K562 (cell line): ENCODE measurements around the gene PLPPR1. TPM values are rescaled to one million over a fixed set of nuclear protein-coding genes. Genes with fewer than 3 reads are reported as not detected.

Experiments used
- ATAC-seq: fragments of 200-7000 bp; cut with Tn5 transposase; 3 replicates; pipeline ENCODE4 v1.9.1; 2020; ENCODE audit warnings: moderate library complexity
- BruUV-seq: library from RNA; stranded (reverse); fragments of 400-500 nt; replicated peaks from 2 replicates; lab custom pipeline; 2021; lab: Mats Ljungman, UMichigan
- CTCF ChIA-PET: fragments of 300-600 bp; formaldehyde crosslinking; extraction: SDS; loops from one replicate; lab custom pipeline; 2021; ENCODE audit warnings: low intra/inter-chr PET ratio; lab: Yijun Ruan, JAX
- POLR2A ChIA-PET: fragments of 300-600, 350-650 bp; sonication (Branson Sonifier 250); formaldehyde crosslinking; extraction: SDS; loops from one replicate; lab custom pipeline; 2021; ENCODE audit warnings: antibody characterized with exemption, inconsistent platforms; lab: Yijun Ruan, JAX
- DNase-seq, 4 experiments: peaks; one replicate each; pipeline versions ENCODE4 v3.0.0 to v3.0.0-alpha.2; 2011 to 2018; ENCODE audit warnings: low spot score in 3 of 4, mixed read lengths in 3 of 4; ENCODE audit errors: extremely low read depth in 1 of 4
- FAIRE-seq: peaks from 2 replicates; lab custom pipeline; 2011; peaks lifted over from hg19 to GRCh38; lab: Jason Lieb, UNC
- H2AFZ ChIP-seq: 2 replicates; pipeline ENCODE4 v1.6.0; 2011; ENCODE audit warnings: low read depth, low read length, control low read depth, inconsistent platforms
- H3K27ac ChIP-seq: fragments of 200-600 bp; 3 replicates; pipeline ENCODE4 v1.8.0; 2011; ENCODE audit warnings: low read depth, mild to moderate bottlenecking, control low read depth, inconsistent platforms, low read length, moderate library complexity, mixed read lengths; ENCODE audit errors: extremely low read depth
- H3K27me3 ChIP-seq, 2 experiments: fragments of 300-600 bp in 1 of 2; 2 replicates in 1 of 2; 3 replicates in 1 of 2; pipeline versions ENCODE4 v1.6.0 to v1.8.0; 2011; ENCODE audit warnings: inconsistent platforms in 2 of 2, low read length in 2 of 2, mild to moderate bottlenecking in 1 of 2, mixed read lengths in 1 of 2, moderate library complexity in 1 of 2; ENCODE audit not compliant: control insufficient read depth in 2 of 2, insufficient read depth in 2 of 2
- H3K36me3 ChIP-seq: fragments of 300-600 bp; 3 replicates; pipeline ENCODE4 v1.8.0; 2011; ENCODE audit warnings: mild to moderate bottlenecking, low read length, inconsistent platforms; ENCODE audit not compliant: control insufficient read depth, insufficient read depth
- H3K4me1 ChIP-seq, 2 experiments: fragments of 200-600 bp in 1 of 2; replicated peaks in 1 of 2; 2 replicates in 1 of 2; 3 replicates in 1 of 2; pipeline versions ENCODE4 v1.5.1 to v1.8.0; 2011; ENCODE audit warnings: inconsistent platforms in 2 of 2, low read length in 2 of 2, mild to moderate bottlenecking in 1 of 2, mixed read lengths in 1 of 2, moderate library complexity in 1 of 2; ENCODE audit not compliant: control insufficient read depth in 2 of 2, insufficient read depth in 2 of 2
- H3K4me2 ChIP-seq: 2 replicates; pipeline ENCODE4 v1.6.1; 2011; ENCODE audit warnings: low read length, control low read depth, inconsistent platforms, mixed read lengths; ENCODE audit not compliant: insufficient read depth
- H3K4me3 ChIP-seq: fragments of 200-600 bp; sonication (generic), shearing (Covaris generic); 2 replicates; pipeline ENCODE4 v1.5.1; 2016; ENCODE audit warnings: control low read depth, inconsistent platforms
- H3K79me2 ChIP-seq: fragments of 200-600 bp; 3 replicates; pipeline ENCODE4 v1.8.0; 2011; ENCODE audit warnings: low read length, inconsistent platforms; ENCODE audit not compliant: control insufficient read depth, insufficient read depth
- H3K9ac ChIP-seq, 2 experiments: 2 replicates each; pipeline versions ENCODE4 v1.6.0 to v1.6.1; 2011; ENCODE audit warnings: low read depth in 2 of 2, low read length in 2 of 2, control low read depth in 1 of 2, inconsistent platforms in 1 of 2, mild to moderate bottlenecking in 1 of 2, mixed read lengths in 1 of 2; ENCODE audit not compliant: insufficient read depth in 1 of 2
- H3K9me1 ChIP-seq: one replicate; pipeline ENCODE4 v1.6.0; 2011; ENCODE audit warnings: inconsistent platforms, mild to moderate bottlenecking, low read length, moderate library complexity; ENCODE audit not compliant: control insufficient read depth, insufficient read depth
- H3K9me3 ChIP-seq: replicated peaks from 2 replicates; pipeline ENCODE4 v1.5.1; 2011; ENCODE audit warnings: low read depth, low read length, inconsistent platforms; ENCODE audit not compliant: control insufficient read depth, insufficient read depth
- H4K20me1 ChIP-seq: replicated peaks from 2 replicates; pipeline ENCODE4 v1.6.1; 2011; ENCODE audit warnings: low read length, inconsistent platforms, mixed read lengths; ENCODE audit not compliant: control insufficient read depth, insufficient read depth
- BRF1 ChIP-seq: IDR thresholded peaks from 3 replicates; pipeline ENCODE4 v1.6.1; 2011; ENCODE audit warnings: borderline replicate concordance, mild to moderate bottlenecking; ENCODE audit not compliant: insufficient read length; ENCODE audit errors: extremely low read depth
- C11orf30 ChIP-seq: fragments of 450-650 bp; IDR thresholded peaks from 2 replicates; pipeline ENCODE4 v1.6.1; 2016; ENCODE audit warnings: low read depth, mild to moderate bottlenecking
- HDAC3 ChIP-seq: fragments of 450-650 bp; IDR thresholded peaks from 2 replicates; pipeline ENCODE4 v1.6.1; 2018; ENCODE audit warnings: borderline replicate concordance, mild to moderate bottlenecking, moderate library complexity; ENCODE audit not compliant: partially characterized antibody
- HNRNPL ChIP-seq: fragments of 200-400 bp; formaldehyde crosslinking; IDR thresholded peaks from 2 replicates; pipeline ENCODE4 v1.6.1; 2017; ENCODE audit warnings: low read depth, mild to moderate bottlenecking, low read length
- HOXB6 ChIP-seq: fragments of 250-450 bp; sonication (Bioruptor Pico); IDR thresholded peaks from 2 replicates; pipeline ENCODE4 v1.5.1; 2022; ENCODE audit warnings: mild to moderate bottlenecking, borderline replicate concordance
- PCBP1 ChIP-seq: fragments of 200-400 bp; formaldehyde crosslinking; IDR thresholded peaks from 2 replicates; pipeline ENCODE4 v1.6.1; 2018; ENCODE audit warnings: mild to moderate bottlenecking, low read depth, low read length; ENCODE audit not compliant: poor library complexity, severe bottlenecking
- PURB ChIP-seq: sonication (generic); formaldehyde crosslinking; IDR thresholded peaks from 2 replicates; pipeline ENCODE4 v1.9.0; 2021; ENCODE audit warnings: low read depth, mild to moderate bottlenecking, missing genetic modification reagents
- SAP30 ChIP-seq: fragments of 200-600 bp; sonication (generic); IDR thresholded peaks from 2 replicates; pipeline ENCODE4 v1.6.1; 2012; ENCODE audit warnings: borderline replicate concordance, low read depth, mild to moderate bottlenecking, moderate library complexity, low read length, control low read depth, inconsistent platforms; ENCODE audit not compliant: insufficient read depth, poor library complexity, severe bottlenecking
- YY1 ChIP-seq, 3 experiments: IDR thresholded peaks; 2 replicates each; pipeline ENCODE4 v1.6.1; 2011; ENCODE audit warnings: low read length in 2 of 3, mild to moderate bottlenecking in 2 of 3, moderate library complexity in 2 of 3, borderline replicate concordance in 1 of 3, control low read depth in 1 of 3, low read depth in 1 of 3; ENCODE audit not compliant: insufficient read depth in 3 of 3, insufficient replicate concordance in 2 of 3, control insufficient read depth in 1 of 3, insufficient read length in 1 of 3; ENCODE audit errors: extremely low read depth in 1 of 3
- ZNF444 ChIP-seq: fragments of 250-450 bp; sonication (Bioruptor Pico); IDR thresholded peaks from 2 replicates; pipeline ENCODE4 v1.4.0; 2020; ENCODE audit warnings: mild to moderate bottlenecking, moderate library complexity
- ZNF584 ChIP-seq: fragments of 200-800 bp; sonication (Bioruptor generic); IDR thresholded peaks from 2 replicates; pipeline ENCODE4 v1.6.1; 2016; ENCODE audit warnings: low read depth, mild to moderate bottlenecking, missing genetic modification characterization, missing compliant biosample characterization
- ZNF766 ChIP-seq: fragments of 200-800 bp; sonication (Bioruptor generic); conservative IDR thresholded peaks from 2 replicates; pipeline ENCODE4 v1.6.1; 2016; ENCODE audit warnings: missing genetic modification characterization, missing compliant biosample characterization
- WGBS: fragments of 100-300 bp; shearing (Covaris generic); methylation state at CpG from one replicate; pipeline ENCODE4 v1.1.6; 2016; ENCODE audit warnings: low coverage, mixed read lengths; ENCODE audit not compliant: insufficient coverage; ENCODE audit errors: missing lambda C conversion rate; 5-methylcytosine and 5-hydroxymethylcytosine counted together
- in situ Hi-C: fragments of 300-500 bp; cut with MboI; formaldehyde crosslinking; loops from 4 replicates; pipeline ENCODE4 v1.15.0; 2018; ENCODE audit warnings: inconsistent platforms, mixed read lengths
- intact Hi-C: fragments of 100-400 bp; cut with micrococcal nuclease; formaldehyde crosslinking; loops from 2 replicates; pipeline ENCODE4 v1.14.2; 2022
- polyA plus RNA-seq, 8 experiments: library from polyadenylated mRNA; depleted of rRNA in 4 of 8; stranded (reverse) in 5 of 8; unstranded in 3 of 8; fragments of >200 nt; fragmentation: Nextera tagmentation in 2 of 8; fragmentation: Illumina TruSeq in 1 of 8; extraction: Ambion mirVana in 2 of 8; extraction: Trizol in 1 of 8; gene quantifications; 2 replicates each; pipeline versions ENCODE4 v1.2.1 to v1.2.3, GENCODE V29; 2011 to 2014; ENCODE audit warnings: inconsistent platforms in 1 of 8, missing spikeins in 1 of 8
- total RNA-seq, 7 experiments: library from RNA; depleted of rRNA in 6 of 7; stranded (reverse); fragments of >200 nt in 6 of 7; fragmentation: Illumina TruSeq in 2 of 7; extraction: Trizol in 2 of 7; gene quantifications; 2 replicates each; pipeline versions ENCODE4 v1.2.1 to v1.2.3, GENCODE V29; 2011 to 2021; ENCODE audit warnings: low replicate concordance in 1 of 7
- TF ChIP-seq, protein P1 (sequence below): sonication (generic); formaldehyde crosslinking; IDR thresholded peaks from 2 replicates; pipeline ENCODE4 v1.8.0; 2023; ENCODE audit warnings: mild to moderate bottlenecking, missing genetic modification reagents
- TF ChIP-seq, protein P2 (sequence below): sonication (generic); formaldehyde crosslinking; IDR thresholded peaks from 2 replicates; pipeline ENCODE4 v1.9.0; 2022; ENCODE audit warnings: mild to moderate bottlenecking, missing genetic modification reagents
- TF ChIP-seq, protein P3 (sequence below): fragments of 250-450 bp; sonication (Bioruptor Pico); IDR thresholded peaks from 2 replicates; pipeline ENCODE4 v1.4.0; 2020; ENCODE audit warnings: borderline replicate concordance

PLPPR1 gene
- total and polyA plus RNA-seq, 9 of the 15 experiments (the other 6 are each of a cell fraction or from before 2014, with no cell fraction given), result not detected

DNA sequence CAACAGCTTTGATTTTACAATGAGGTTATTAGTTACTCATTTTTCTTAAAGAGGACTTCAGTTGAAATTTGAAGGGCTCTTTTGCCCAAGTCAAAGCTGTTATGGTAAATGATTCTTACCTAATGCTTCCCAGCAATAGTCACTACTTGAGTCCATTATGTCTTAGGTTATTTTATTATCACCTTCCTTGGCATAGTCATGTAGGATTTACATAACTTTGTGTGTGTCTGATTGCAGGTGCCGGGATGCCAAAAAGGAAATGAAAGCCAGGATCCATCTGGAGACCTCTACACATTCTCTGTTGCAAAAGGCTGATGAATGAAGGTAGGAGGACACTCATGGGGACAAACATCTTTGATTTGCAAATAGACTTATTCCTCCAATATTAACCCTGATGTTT, 38.8 kb upstream of the PLPPR1 start (continued):
- TF ChIP-seq C11orf30 (no peak), HDAC3 (no peak), HNRNPL (no peak)

- Histone ChIP-seq H3K27me3 (no peaks in the 10 kb centered on the region), H3K4me2 (no peak overlapping the region), H3K4me1 (no peaks in the 10 kb centered on the region), H3K36me3 (no peaks in the 10 kb centered on the region), H3K9me3 (no peaks in the 10 kb centered on the region; the same call in 1 of the 2 replicates), H3K9me1 (no peaks in the 10 kb centered on the region), H3K9ac (no peak overlapping the region), H3K27ac (no peak overlapping the region), H4K20me1 (no peaks in the 10 kb centered on the region), H3K79me2 (no peaks in the 10 kb centered on the region), H3K4me3 (no peak overlapping the region), H2AFZ (no peak overlapping the region)
- CTCF ChIA-PET, result no interaction called here
- DNase-seq, result no peak
- no peak for FAIRE-seq
- no peak for ATAC-seq
- POLR2A ChIA-PET, result no interaction called here
- in situ Hi-C loops, result no loop called here
- 0% methylated on average over 1 of the region's 1 CpG for whole genome bisulfite sequencing
- BruUV-seq, result no TSS peak
- intact Hi-C loops, result no loop called here
- TF ChIP-seq, protein P1, sequence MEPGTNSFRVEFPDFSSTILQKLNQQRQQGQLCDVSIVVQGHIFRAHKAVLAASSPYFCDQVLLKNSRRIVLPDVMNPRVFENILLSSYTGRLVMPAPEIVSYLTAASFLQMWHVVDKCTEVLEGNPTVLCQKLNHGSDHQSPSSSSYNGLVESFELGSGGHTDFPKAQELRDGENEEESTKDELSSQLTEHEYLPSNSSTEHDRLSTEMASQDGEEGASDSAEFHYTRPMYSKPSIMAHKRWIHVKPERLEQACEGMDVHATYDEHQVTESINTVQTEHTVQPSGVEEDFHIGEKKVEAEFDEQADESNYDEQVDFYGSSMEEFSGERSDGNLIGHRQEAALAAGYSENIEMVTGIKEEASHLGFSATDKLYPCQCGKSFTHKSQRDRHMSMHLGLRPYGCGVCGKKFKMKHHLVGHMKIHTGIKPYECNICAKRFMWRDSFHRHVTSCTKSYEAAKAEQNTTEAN (CRISPR knock-in tag), result no peak
- TF ChIP-seq, protein P2, sequence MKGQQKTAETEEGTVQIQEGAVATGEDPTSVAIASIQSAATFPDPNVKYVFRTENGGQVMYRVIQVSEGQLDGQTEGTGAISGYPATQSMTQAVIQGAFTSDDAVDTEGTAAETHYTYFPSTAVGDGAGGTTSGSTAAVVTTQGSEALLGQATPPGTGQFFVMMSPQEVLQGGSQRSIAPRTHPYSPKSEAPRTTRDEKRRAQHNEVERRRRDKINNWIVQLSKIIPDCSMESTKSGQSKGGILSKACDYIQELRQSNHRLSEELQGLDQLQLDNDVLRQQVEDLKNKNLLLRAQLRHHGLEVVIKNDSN, result no peak
- no peak for TF ChIP-seq SAP30
- no peak for TF ChIP-seq ZNF444 (CRISPR knock-in tag)
- TF ChIP-seq, protein P3, sequence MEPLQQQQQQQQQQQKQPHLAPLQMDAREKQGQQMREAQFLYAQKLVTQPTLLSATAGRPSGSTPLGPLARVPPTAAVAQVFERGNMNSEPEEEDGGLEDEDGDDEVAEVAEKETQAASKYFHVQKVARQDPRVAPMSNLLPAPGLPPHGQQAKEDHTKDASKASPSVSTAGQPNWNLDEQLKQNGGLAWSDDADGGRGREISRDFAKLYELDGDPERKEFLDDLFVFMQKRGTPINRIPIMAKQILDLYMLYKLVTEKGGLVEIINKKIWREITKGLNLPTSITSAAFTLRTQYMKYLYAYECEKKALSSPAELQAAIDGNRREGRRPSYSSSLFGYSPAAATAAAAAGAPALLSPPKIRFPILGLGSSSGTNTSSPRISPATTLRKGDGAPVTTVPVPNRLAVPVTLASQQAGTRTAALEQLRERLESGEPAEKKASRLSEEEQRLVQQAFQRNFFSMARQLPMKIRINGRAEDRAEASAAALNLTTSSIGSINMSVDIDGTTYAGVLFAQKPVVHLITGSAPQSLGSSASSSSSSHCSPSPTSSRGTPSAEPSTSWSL (CRISPR knock-in tag), result no peak
- TF ChIP-seq YY1 (IDR thresholded peaks at IDR 0.05; ENCODE audit: borderline replicate concordance in 1 of 3, control insufficient read depth in 1 of 3, extremely low read depth in 1 of 3, insufficient read depth in 3 of 3, insufficient read length in 1 of 3, insufficient replicate concordance in 2 of 3, low read depth in 1 of 3, low read length in 2 of 3), result no peak
- TF ChIP-seq BRF1, result no peak
- TF ChIP-seq PURB, result no peak
- TF ChIP-seq ZNF584 (CRISPR knock-in tag), result no peak
- TF ChIP-seq HOXB6 (CRISPR knock-in tag), result no peak
- no peak for TF ChIP-seq ZNF766 (CRISPR knock-in tag)
- TF ChIP-seq PCBP1, result no peak
Measured at GRCh38 chr9:100990605-100991381, 37.7 kb upstream of the PLPPR1 start.
